ENCODE results near the gene PHACTR3. TPM values are rescaled to one million over a fixed set of nuclear protein-coding genes. Genes with fewer than 3 reads are reported as not detected.

Gene PHACTR3
- total and polyA plus RNA-seq, 5 donors = 2.8 to 14.5 (median 4.7) TPM

- DNase-seq = no peak
- 58% methylated on average over 2 of the region's 2 CpGs for WGBS
- no peak overlapping the region for H3K27ac ChIP-seq (ENCODE audit: low read length)
- no peaks in the 10 kb centered on the region for H3K27me3 ChIP-seq (ENCODE audit: control insufficient read depth, insufficient read depth)
- intact Hi-C loops (cut with DNase I) = no loop called here
- no peaks in the 10 kb centered on the region for H3K4me1 ChIP-seq (ENCODE audit: control insufficient read depth, insufficient read depth, low read length)
- no peaks in the 10 kb centered on the region for H3K9me3 ChIP-seq (ENCODE audit: control insufficient read depth, low read length)
- no peak for ATAC-seq
- H3K4me3 ChIP-seq (ENCODE audit: low read length) = no peak overlapping the region
These were observed 190.2 kb downstream of the PHACTR3 start for GRCh38 chr20:59794555-59794954.

GRCh38 chr20:59800309-59800708, 196.0 kb downstream of the PHACTR3 start:
- no peaks in the 10 kb centered on the region for H3K4me1 ChIP-seq (ENCODE audit: control insufficient read depth, insufficient read depth, low read length)
- H3K27me3 ChIP-seq (ENCODE audit: control insufficient read depth, insufficient read depth) = no peaks in the 10 kb centered on the region
- no peaks in the 10 kb centered on the region for H3K9me3 ChIP-seq (ENCODE audit: control insufficient read depth, low read length)
- H3K27ac ChIP-seq (ENCODE audit: low read length) = no peak overlapping the region
- intact Hi-C loops (cut with DNase I) = no loop called here
- 52% methylated on average over 1 of the region's 1 CpG for WGBS
- DNase-seq (no peak), ATAC-seq (no peak)
- no peak overlapping the region for H3K4me3 ChIP-seq (ENCODE audit: low read length)

- H3K9me3 ChIP-seq (ENCODE audit: control insufficient read depth, low read length) = no peaks in the 10 kb centered on the region
- intact Hi-C loops (cut with DNase I) = no loop called here
- no peak overlapping the region for H3K27ac ChIP-seq (ENCODE audit: low read length)
- WGBS = 82% methylated on average over 4 of the region's 4 CpGs
- no peaks in the 10 kb centered on the region for H3K4me1 ChIP-seq (ENCODE audit: control insufficient read depth, insufficient read depth, low read length)
- no peak overlapping the region for H3K4me3 ChIP-seq (ENCODE audit: low read length)
- H3K27me3 ChIP-seq (ENCODE audit: control insufficient read depth, insufficient read depth) = no peaks in the 10 kb centered on the region
- ATAC-seq = no peak
- no peak for DNase-seq
These were observed 197.7 kb downstream of the PHACTR3 start for GRCh38 chr20:59802018-59802417.

GRCh38 chr20:59802471-59803221, 198.3 kb downstream of the PHACTR3 start:
- WGBS = 68% methylated on average over 9 of the region's 9 CpGs
- Histone ChIP-seq H3K4me1 (ENCODE audit: control insufficient read depth, insufficient read depth, low read length) (no peaks in the 10 kb centered on the region), H3K9me3 (ENCODE audit: control insufficient read depth, low read length) (no peaks in the 10 kb centered on the region), H3K4me3 (ENCODE audit: low read length) (no peak overlapping the region), H3K27ac (ENCODE audit: low read length) (no peak overlapping the region), H3K27me3 (ENCODE audit: control insufficient read depth, insufficient read depth) (no peaks in the 10 kb centered on the region)
- DNase-seq (no peak), ATAC-seq (no peak)
- intact Hi-C loops (cut with DNase I) = no loop called here

- no peaks in the 10 kb centered on the region for H3K4me1 ChIP-seq (ENCODE audit: control insufficient read depth, insufficient read depth, low read length)
- intact Hi-C loops (cut with DNase I) = no loop called here
- no peak overlapping the region for H3K4me3 ChIP-seq (ENCODE audit: low read length)
- H3K27me3 ChIP-seq (ENCODE audit: control insufficient read depth, insufficient read depth) = no peaks in the 10 kb centered on the region
- 35% methylated on average over 5 of the region's 5 CpGs for WGBS
- DNase-seq (no peak), ATAC-seq (no peak)
- H3K9me3 ChIP-seq (ENCODE audit: control insufficient read depth, low read length) = no peaks in the 10 kb centered on the region
- no peak overlapping the region for H3K27ac ChIP-seq (ENCODE audit: low read length)
These were observed 200.0 kb downstream of the PHACTR3 start for GRCh38 chr20:59804347-59804746.

GRCh38 chr20:59804871-59805665, 200.7 kb downstream of the PHACTR3 start:
- H3K27ac ChIP-seq (ENCODE audit: low read length) = no peak overlapping the region
- ATAC-seq (no peak), DNase-seq (no peak)
- WGBS = 76% methylated on average over 9 of the region's 9 CpGs
- no peaks in the 10 kb centered on the region for H3K27me3 ChIP-seq (ENCODE audit: control insufficient read depth, insufficient read depth)
- H3K4me3 ChIP-seq (ENCODE audit: low read length) = no peak overlapping the region
- no peaks in the 10 kb centered on the region for H3K4me1 ChIP-seq (ENCODE audit: control insufficient read depth, insufficient read depth, low read length)
- no peaks in the 10 kb centered on the region for H3K9me3 ChIP-seq (ENCODE audit: control insufficient read depth, low read length)
- intact Hi-C loops (cut with DNase I) = no loop called here

- no peaks in the 10 kb centered on the region for H3K27me3 ChIP-seq (ENCODE audit: control insufficient read depth, insufficient read depth)
- intact Hi-C loops (cut with DNase I) = no loop called here
- no peak overlapping the region for H3K4me3 ChIP-seq (ENCODE audit: low read length)
- no peaks in the 10 kb centered on the region for H3K9me3 ChIP-seq (ENCODE audit: control insufficient read depth, low read length)
- ATAC-seq (no peak), DNase-seq (no peak)
- 84% methylated on average over 26 of the region's 26 CpGs for WGBS
- no peaks in the 10 kb centered on the region for H3K4me1 ChIP-seq (ENCODE audit: control insufficient read depth, insufficient read depth, low read length)
- no peak overlapping the region for H3K27ac ChIP-seq (ENCODE audit: low read length)
These were observed 201.6 kb downstream of the PHACTR3 start for GRCh38 chr20:59805786-59806577.

- WGBS = 94% methylated on average over 10 of the region's 10 CpGs
These were observed 202.2 kb downstream of the PHACTR3 start for GRCh38 chr20:59806578-59806975.

GRCh38 chr20:59807909-59808728, 203.8 kb downstream of the PHACTR3 start:
- Histone ChIP-seq H3K4me1 (ENCODE audit: control insufficient read depth, insufficient read depth, low read length) (no peaks in the 10 kb centered on the region), H3K4me3 (ENCODE audit: low read length) (no peak overlapping the region), H3K9me3 (ENCODE audit: control insufficient read depth, low read length) (no peaks in the 10 kb centered on the region), H3K27ac (ENCODE audit: low read length) (no peak overlapping the region), H3K27me3 (ENCODE audit: control insufficient read depth, insufficient read depth) (no peaks in the 10 kb centered on the region)
- intact Hi-C loops (cut with DNase I) = no loop called here
- 89% methylated on average over 17 of the region's 17 CpGs for WGBS
- DNase-seq (no peak), ATAC-seq (no peak)

More at GRCh38 chr20:59806578-59806975, 202.2 kb downstream of the PHACTR3 start:
- ATAC-seq = no peak
- DNase-seq = no peak
- intact Hi-C loops (cut with DNase I) = no loop called here
- no peaks in the 10 kb centered on the region for H3K4me1 ChIP-seq (ENCODE audit: control insufficient read depth, insufficient read depth, low read length)
- no peak overlapping the region for H3K27ac ChIP-seq (ENCODE audit: low read length)
- no peaks in the 10 kb centered on the region for H3K27me3 ChIP-seq (ENCODE audit: control insufficient read depth, insufficient read depth)
- H3K4me3 ChIP-seq (ENCODE audit: low read length) = no peak overlapping the region
- no peaks in the 10 kb centered on the region for H3K9me3 ChIP-seq (ENCODE audit: control insufficient read depth, low read length)

- H3K4me1 ChIP-seq (ENCODE audit: control insufficient read depth, insufficient read depth, low read length) = no peaks in the 10 kb centered on the region
- no peak overlapping the region for H3K27ac ChIP-seq (ENCODE audit: low read length)
- 81% methylated on average over 29 of the region's 29 CpGs for WGBS
- no peak overlapping the region for H3K4me3 ChIP-seq (ENCODE audit: low read length)
- no peaks in the 10 kb centered on the region for H3K9me3 ChIP-seq (ENCODE audit: control insufficient read depth, low read length)
- DNase-seq = no peak
- intact Hi-C loops (cut with DNase I) = no loop called here
- no peak for ATAC-seq
- no peaks in the 10 kb centered on the region for H3K27me3 ChIP-seq (ENCODE audit: control insufficient read depth, insufficient read depth)
These were observed 204.5 kb downstream of the PHACTR3 start for GRCh38 chr20:59808729-59809381.

All from right cardiac atrium (tissue), 5 donors.